PC-3 (cell line): ENCODE measurements around the gene MYLK. TPM values are rescaled to one million over a fixed set of nuclear protein-coding genes. Genes with fewer than 3 reads are reported as not detected.

ENCODE experiments used
- ATAC-seq: fragments of 200-7000 bp; cut with Tn5 transposase; 2 replicates; pipeline ENCODE4 v1.9.1; 2020; ENCODE audit warnings: mild to moderate bottlenecking, moderate library complexity
- BruUV-seq: library from RNA; stranded (reverse); fragments of 400-500 nt; replicated peaks from 2 replicates; lab custom pipeline; 2021; lab: Mats Ljungman, UMichigan
- CTCF ChIA-PET: fragments of 300-600 bp; sonication (Branson Sonifier 250); formaldehyde crosslinking; loops from one replicate; lab custom pipeline; 2022; ENCODE audit warnings: antibody characterized with exemption; lab: Charles Lee
- POLR2A ChIA-PET: fragments of 300-600 bp; sonication (Branson Sonifier 250); formaldehyde crosslinking; loops from one replicate; lab custom pipeline; 2022; ENCODE audit warnings: antibody characterized with exemption; ENCODE audit not compliant: unreplicated experiment; lab: Charles Lee
- DNase-seq: peaks from one replicate; pipeline ENCODE4 v3.0.0-alpha.2; 2015
- H2AFZ ChIP-seq: fragments of 300-600 bp; sonication (generic); 2 replicates; pipeline ENCODE4 v1.6.0; 2016; ENCODE audit warnings: antibody characterized with exemption, low read length
- H3F3A ChIP-seq: fragments of 300-600 bp; sonication (generic); one replicate; pipeline ENCODE4 v1.6.0; 2017; ENCODE audit warnings: antibody characterized with exemption, low read length, control low read depth, mild to moderate bottlenecking; ENCODE audit not compliant: unreplicated experiment
- H3K27ac ChIP-seq: fragments of 300-600 bp; sonication (generic); 2 replicates; pipeline ENCODE4 v1.5.1; 2016; ENCODE audit warnings: mild to moderate bottlenecking, low read length
- H3K27me3 ChIP-seq: fragments of 300-600 bp; sonication (generic); 2 replicates; pipeline ENCODE4 v1.6.1; 2016; ENCODE audit warnings: low read length, mixed read lengths
- H3K36me3 ChIP-seq: fragments of 300-600 bp; sonication (generic); 2 replicates; pipeline ENCODE4 v1.6.1; 2016; ENCODE audit warnings: low read depth, mixed run types, low read length, mixed read lengths
- H3K4me1 ChIP-seq: fragments of 300-600 bp; sonication (generic); 2 replicates; pipeline ENCODE4 v1.5.1; 2016; ENCODE audit warnings: low read length; ENCODE audit not compliant: insufficient read depth
- H3K4me2 ChIP-seq: fragments of 300-600 bp; sonication (generic); 2 replicates; pipeline ENCODE4 v1.6.0; 2016; ENCODE audit warnings: low read length
- H3K4me3 ChIP-seq: fragments of 300-600 bp; sonication (generic); 2 replicates; pipeline ENCODE4 v1.5.1; 2016; ENCODE audit warnings: mild to moderate bottlenecking, low read length, mixed read lengths
- H3K79me2 ChIP-seq: fragments of 300-600 bp; sonication (generic); 2 replicates; pipeline ENCODE4 v1.6.1; 2017; ENCODE audit warnings: low read length, mixed read lengths
- H3K9ac ChIP-seq: fragments of 300-600 bp; sonication (generic); 2 replicates; pipeline ENCODE4 v1.6.0; 2016; ENCODE audit warnings: mild to moderate bottlenecking, low read length
- H3K9me2 ChIP-seq: fragments of 300-600 bp; sonication (generic); replicated peaks from 2 replicates; pipeline ENCODE4 v1.6.1; 2016; ENCODE audit warnings: mixed run types, low read length, mixed read lengths
- H3K9me3 ChIP-seq: fragments of 300-600 bp; sonication (generic); 2 replicates; pipeline ENCODE4 v1.6.1; 2016; ENCODE audit warnings: low read length, mixed read lengths
- H4K20me1 ChIP-seq: fragments of 300-600 bp; sonication (generic); 2 replicates; pipeline ENCODE4 v1.6.1; 2016; ENCODE audit warnings: low read length, mixed read lengths
- EZH2 ChIP-seq: fragments of 300-600 bp; sonication (generic); IDR thresholded peaks from one replicate; pipeline ENCODE4 v1.6.1; 2017; ENCODE audit warnings: antibody characterized with exemption, mild to moderate bottlenecking, low read length; ENCODE audit not compliant: unreplicated experiment
- EZH2phosphoT487 ChIP-seq: fragments of 300-600 bp; sonication (generic); IDR thresholded peaks from 2 replicates; pipeline ENCODE4 v1.6.1; 2018; ENCODE audit warnings: mild to moderate bottlenecking, antibody characterized with exemption, low read length, borderline replicate concordance
- intact Hi-C: fragments of 100-400 bp; cut with micrococcal nuclease; formaldehyde crosslinking; loops from 2 replicates; pipeline ENCODE4 v1.9.0; 2023
- total RNA-seq: library from RNA; depleted of rRNA; stranded (reverse); fragments of >200 nt; gene quantifications from 2 replicates; pipeline ENCODE4 v1.2.3, GENCODE V29; 2014
- TF ChIP-seq, protein P1 (sequence below): fragments of 300-600 bp; sonication (generic); conservative IDR thresholded peaks from 2 replicates; pipeline ENCODE4 v1.5.1; 2017; ENCODE audit warnings: antibody characterized with exemption, low read depth, mild to moderate bottlenecking, low read length

The MYLK gene
- total RNA-seq, 1 experiment from 2014 or later = 6.9 TPM

DNA sequence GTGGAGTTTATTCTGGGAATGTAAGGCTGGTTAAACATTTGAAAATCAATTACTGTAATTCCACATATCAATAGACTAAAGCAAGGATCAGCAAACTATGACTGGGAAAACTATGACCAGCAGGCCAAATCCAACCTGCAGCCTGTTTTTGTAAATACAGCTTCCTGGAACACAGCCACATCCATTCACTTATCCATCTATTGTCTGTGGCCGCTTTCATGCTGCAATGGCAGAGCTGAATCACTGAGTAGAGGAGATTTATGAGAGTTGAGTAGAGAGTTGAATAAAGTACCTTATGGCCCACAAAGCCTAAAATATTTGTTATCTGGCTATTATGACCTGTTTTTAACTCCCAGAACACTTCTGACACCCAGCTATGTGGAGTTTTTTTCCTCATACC is 12.2 kb downstream of the MYLK start:
- H4K20me1 ChIP-seq = no peaks in the 10 kb centered on the region
- no peaks in the 10 kb centered on the region for H3F3A ChIP-seq
- H3K4me1 ChIP-seq = peaks cover 12% of the 10 kb centered on the region
- H3K27ac ChIP-seq = no peak overlapping the region
- CTCF ChIA-PET = no interaction called here
- BruUV-seq = no TSS peak
- no peak overlapping the region for H3K4me2 ChIP-seq
- POLR2A ChIA-PET = no interaction called here
- H3K9me3 ChIP-seq = no peaks in the 10 kb centered on the region
- intact Hi-C loops = loop anchor here (10.0 kb wide), 1 partner anchor 217 kb away; no protein-coding TSS in a partner anchor
- H3K79me2 ChIP-seq = no peaks in the 10 kb centered on the region
- no peak for TF ChIP-seq EZH2phosphoT487
- TF ChIP-seq EZH2 = no peak
- TF ChIP-seq, protein P1, sequence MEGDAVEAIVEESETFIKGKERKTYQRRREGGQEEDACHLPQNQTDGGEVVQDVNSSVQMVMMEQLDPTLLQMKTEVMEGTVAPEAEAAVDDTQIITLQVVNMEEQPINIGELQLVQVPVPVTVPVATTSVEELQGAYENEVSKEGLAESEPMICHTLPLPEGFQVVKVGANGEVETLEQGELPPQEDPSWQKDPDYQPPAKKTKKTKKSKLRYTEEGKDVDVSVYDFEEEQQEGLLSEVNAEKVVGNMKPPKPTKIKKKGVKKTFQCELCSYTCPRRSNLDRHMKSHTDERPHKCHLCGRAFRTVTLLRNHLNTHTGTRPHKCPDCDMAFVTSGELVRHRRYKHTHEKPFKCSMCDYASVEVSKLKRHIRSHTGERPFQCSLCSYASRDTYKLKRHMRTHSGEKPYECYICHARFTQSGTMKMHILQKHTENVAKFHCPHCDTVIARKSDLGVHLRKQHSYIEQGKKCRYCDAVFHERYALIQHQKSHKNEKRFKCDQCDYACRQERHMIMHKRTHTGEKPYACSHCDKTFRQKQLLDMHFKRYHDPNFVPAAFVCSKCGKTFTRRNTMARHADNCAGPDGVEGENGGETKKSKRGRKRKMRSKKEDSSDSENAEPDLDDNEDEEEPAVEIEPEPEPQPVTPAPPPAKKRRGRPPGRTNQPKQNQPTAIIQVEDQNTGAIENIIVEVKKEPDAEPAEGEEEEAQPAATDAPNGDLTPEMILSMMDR = no peak
- H3K4me3 ChIP-seq = no peak overlapping the region
- no peaks in the 10 kb centered on the region for H3K36me3 ChIP-seq
- no peaks in the 10 kb centered on the region for H3K9me2 ChIP-seq
- DNase-seq (peak; percentile 76), ATAC-seq (peak; percentile 25; the same call in 1 of the 2 replicates)
- H3K27me3 ChIP-seq = no peaks in the 10 kb centered on the region
- H3K9ac ChIP-seq = no peak overlapping the region
- no peak overlapping the region for H2AFZ ChIP-seq

DNA sequence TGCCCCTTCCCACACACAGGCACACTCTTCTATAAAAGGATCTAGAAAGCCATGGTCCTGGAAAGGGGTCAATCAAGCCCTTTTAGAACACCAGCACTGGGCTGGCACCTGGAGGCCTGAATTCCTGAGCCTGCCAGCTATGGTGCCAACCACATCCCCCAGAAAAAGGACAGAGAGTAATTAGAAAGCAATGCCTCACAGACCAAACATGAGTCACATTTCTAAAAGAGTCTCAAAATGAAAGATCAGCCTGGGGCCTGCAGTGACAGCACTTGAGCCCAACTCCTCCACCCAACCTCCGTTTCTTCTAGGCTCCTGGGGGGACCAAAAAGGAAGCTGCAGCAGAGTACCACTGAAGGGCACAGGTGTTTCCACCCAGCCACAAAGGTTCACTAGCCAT is 14.1 kb downstream of the MYLK start:
- Histone ChIP-seq H3K36me3 (no peaks in the 10 kb centered on the region), H3K4me3 (no peak overlapping the region), H2AFZ (peak overlapping the region; percentile 6; the same call in 1 of the 2 replicates), H3K4me1 (peaks cover 12% of the 10 kb centered on the region), H3K9me3 (no peaks in the 10 kb centered on the region), H3F3A (no peaks in the 10 kb centered on the region), H3K4me2 (0 out of 2 replicates have a peak overlapping the region, but pooled peaks have one; percentile 21), H3K9ac (no peak overlapping the region), H3K79me2 (no peaks in the 10 kb centered on the region), H3K27me3 (no peaks in the 10 kb centered on the region), H3K9me2 (no peaks in the 10 kb centered on the region), H4K20me1 (no peaks in the 10 kb centered on the region), H3K27ac (no peak overlapping the region)
- ChIA-PET CTCF (no interaction called here), POLR2A (no interaction called here)
- peak; percentile 93 for ATAC-seq
- BruUV-seq = no TSS peak
- DNase-seq = peak; percentile 76
- intact Hi-C loops = loop anchor here (10.0 kb wide), 1 partner anchor 215 kb away; no protein-coding TSS in a partner anchor
- no peak for TF ChIP-seq EZH2phosphoT487
- TF ChIP-seq, protein P1 = no peak
- no peak for TF ChIP-seq EZH2

DNA sequence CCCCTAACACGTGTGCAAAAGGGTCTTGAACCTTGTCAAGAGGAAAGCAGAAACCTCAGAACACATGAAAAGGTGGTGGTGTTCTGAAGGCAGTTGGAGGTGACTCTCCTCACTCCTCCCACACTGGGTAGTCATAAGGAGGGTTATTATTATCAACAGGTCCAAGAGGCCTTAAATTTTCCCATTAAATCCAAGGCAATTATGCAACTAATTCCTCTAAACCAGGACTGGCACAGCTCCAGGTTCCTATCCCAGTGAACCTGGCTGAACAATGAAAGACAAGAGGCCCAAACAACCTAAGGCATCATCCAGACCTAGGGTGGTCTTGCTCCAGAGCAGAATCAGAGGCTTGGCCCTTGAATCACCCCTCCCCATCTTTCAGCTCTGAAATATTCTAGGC is 15.0 kb downstream of the MYLK start:
- CTCF ChIA-PET = no interaction called here

More for the DNA sequence above, 15.0 kb downstream of the MYLK start:
- Histone ChIP-seq H3K79me2 (no peaks in the 10 kb centered on the region), H3K9ac (no peak overlapping the region), H3K4me2 (no peak overlapping the region), H3K9me2 (no peaks in the 10 kb centered on the region), H3K4me1 (peaks cover 12% of the 10 kb centered on the region), H3K27me3 (no peaks in the 10 kb centered on the region), H3K27ac (no peak overlapping the region), H3K4me3 (no peak overlapping the region), H4K20me1 (no peaks in the 10 kb centered on the region), H3F3A (no peaks in the 10 kb centered on the region), H3K9me3 (no peaks in the 10 kb centered on the region), H2AFZ (no peak overlapping the region), H3K36me3 (no peaks in the 10 kb centered on the region)
- intact Hi-C loops = no loop called here
- no TSS peak for BruUV-seq
- ATAC-seq (no peak), DNase-seq (no peak)
- no peak for TF ChIP-seq EZH2
- TF ChIP-seq, protein P1 = no peak
- no peak for TF ChIP-seq EZH2phosphoT487
- POLR2A ChIA-PET = no interaction called here
